Measurements from ENCODE around the gene TXNDC2. TPM values are rescaled to one million over a fixed set of nuclear protein-coding genes. Genes with fewer than 3 reads are reported as not detected.
A peak's percentile ranks its signal among the peaks of the same experiment; 100 is the strongest.

The TXNDC2 gene
- total and polyA plus RNA-seq, 2 experiments from 2014 or later, result not detected

DNA sequence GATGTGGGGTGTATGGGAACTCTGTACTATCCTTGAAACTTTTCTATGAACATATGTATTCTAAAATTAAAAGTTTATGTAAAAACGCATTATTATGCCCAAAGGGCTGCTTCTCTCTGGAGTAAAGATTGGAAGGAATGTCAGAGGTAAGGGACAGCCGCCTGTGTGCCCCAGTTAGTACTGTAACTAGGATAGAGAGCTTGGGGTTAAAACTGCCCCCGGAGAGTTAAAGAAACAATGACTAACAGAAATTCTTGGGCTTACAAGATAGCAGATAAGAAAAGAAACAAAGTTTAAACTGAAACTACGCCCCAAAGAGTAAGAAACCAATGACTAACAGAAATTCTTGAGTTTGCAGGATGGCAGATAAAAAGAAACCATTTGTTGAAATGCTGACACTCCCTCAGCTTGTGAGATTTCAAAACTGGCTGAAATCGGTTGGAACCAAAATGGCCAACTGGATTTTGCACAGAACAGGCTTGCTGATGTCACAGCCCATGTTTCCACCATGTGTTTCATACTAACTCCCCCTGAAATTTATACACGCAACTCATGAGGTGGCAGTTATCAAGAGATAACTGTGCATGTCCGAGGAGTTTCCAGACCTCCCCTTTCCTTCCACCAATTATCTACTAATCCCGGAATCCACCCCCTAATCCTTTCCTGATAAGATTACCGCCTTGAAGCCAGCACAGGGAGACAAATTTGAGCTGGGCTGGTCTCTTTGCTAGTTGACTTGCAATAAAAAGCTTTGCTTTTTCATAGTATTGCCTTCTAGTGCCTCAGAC, 8.7 kb upstream of the TXNDC2 start:
- no peaks in the 10 kb centered on the region for H3K9me3 ChIP-seq (ENCODE audit: low read depth)
- in situ Hi-C loops (cut with MboI), result no loop called here
- H3K9ac ChIP-seq, result peak overlapping the region; percentile 79
- TF ChIP-seq EZH2 (IDR thresholded peaks at IDR 0.05; ENCODE audit: insufficient read depth, poor library complexity, severe bottlenecking) (no peak), EZH2phosphoT487 (IDR thresholded peaks at IDR 0.05; ENCODE audit: insufficient read depth, low read depth) (no peak)
- no peaks in the 10 kb centered on the region for H3K79me2 ChIP-seq (ENCODE audit: insufficient read depth)
- no peaks in the 10 kb centered on the region for H3K9me2 ChIP-seq (ENCODE audit: insufficient read depth)
- DNase-seq, result peak; percentile 89
- H3K27ac ChIP-seq, result peak overlapping the region; percentile 90
- H3K36me3 ChIP-seq (ENCODE audit: low read depth), result no peaks in the 10 kb centered on the region
- no peaks in the 10 kb centered on the region for H4K20me1 ChIP-seq (ENCODE audit: insufficient read depth)
- H3F3A ChIP-seq (ENCODE audit: insufficient read depth), result peaks cover 12% of the 10 kb centered on the region
- H3K4me3 ChIP-seq, result peak overlapping the region; percentile 59
- H2AFZ ChIP-seq, result peak overlapping the region; percentile 84
- 20 to 21% methylated on average over 9 of the region's 9 CpGs for WGBS, 2 experiments (ENCODE audit: low coverage in 1 of 2, low lambda C conversion rate in 2 of 2, missing lambda C conversion rate in 2 of 2)
- peak overlapping the region; percentile 81 for H3K4me2 ChIP-seq (ENCODE audit: unreplicated experiment)
- no peaks in the 10 kb centered on the region for H3K27me3 ChIP-seq (replicated peaks; ENCODE audit: insufficient read depth)
- peaks cover 7% of the 10 kb centered on the region for H3K4me1 ChIP-seq (ENCODE audit: insufficient read depth)

GRCh38 chr18:9877655-9878014, 8.1 kb upstream of the TXNDC2 start:
- Histone ChIP-seq H4K20me1 (ENCODE audit: insufficient read depth) (no peaks in the 10 kb centered on the region), H3K4me1 (ENCODE audit: insufficient read depth) (peaks cover 7% of the 10 kb centered on the region), H3K36me3 (ENCODE audit: low read depth) (no peaks in the 10 kb centered on the region), H3F3A (ENCODE audit: insufficient read depth) (peaks cover 12% of the 10 kb centered on the region), H3K27me3 (replicated peaks; ENCODE audit: insufficient read depth) (no peaks in the 10 kb centered on the region), H3K4me2 (ENCODE audit: unreplicated experiment) (peak overlapping the region; percentile 81), H3K4me3 (peak overlapping the region; percentile 59), H3K9me3 (ENCODE audit: low read depth) (no peaks in the 10 kb centered on the region), H3K9me2 (ENCODE audit: insufficient read depth) (no peaks in the 10 kb centered on the region), H3K79me2 (ENCODE audit: insufficient read depth) (no peaks in the 10 kb centered on the region), H3K27ac (peak overlapping the region; percentile 90), H2AFZ (peak overlapping the region; percentile 84), H3K9ac (peak overlapping the region; percentile 79)
- no peak for TF ChIP-seq EZH2phosphoT487 (IDR thresholded peaks at IDR 0.05; ENCODE audit: insufficient read depth, low read depth)
- TF ChIP-seq EZH2 (IDR thresholded peaks at IDR 0.05; ENCODE audit: insufficient read depth, poor library complexity, severe bottlenecking), result no peak
- DNase-seq, result no peak
- in situ Hi-C loops (cut with MboI), result no loop called here

DNA sequence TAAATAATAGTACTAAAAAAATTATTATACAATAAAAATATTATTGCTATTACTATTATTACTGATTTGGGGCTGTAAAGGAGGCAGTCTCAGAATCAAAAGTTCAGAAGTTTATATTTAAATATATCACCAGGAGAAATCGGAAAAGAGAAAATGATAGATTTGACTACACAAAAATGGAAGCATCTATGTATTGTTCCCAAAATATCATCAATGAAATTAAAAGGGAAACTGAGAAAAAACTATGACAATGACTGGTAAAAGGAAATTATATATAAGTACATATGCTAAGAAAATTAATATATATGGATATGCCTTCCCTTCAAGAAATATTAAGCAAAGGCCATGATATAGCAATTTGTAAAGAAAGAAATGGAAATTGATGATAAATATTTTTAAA, 7.7 kb upstream of the TXNDC2 start:
- no peak overlapping the region for H3K4me2 ChIP-seq (ENCODE audit: unreplicated experiment)
- peaks cover 12% of the 10 kb centered on the region for H3F3A ChIP-seq (ENCODE audit: insufficient read depth)
- in situ Hi-C loops (cut with MboI), result no loop called here
- no peaks in the 10 kb centered on the region for H3K36me3 ChIP-seq (ENCODE audit: low read depth)
- H3K79me2 ChIP-seq (ENCODE audit: insufficient read depth), result no peaks in the 10 kb centered on the region
- DNase-seq, result no peak
- no peak for TF ChIP-seq EZH2 (IDR thresholded peaks at IDR 0.05; ENCODE audit: insufficient read depth, poor library complexity, severe bottlenecking)
- TF ChIP-seq EZH2phosphoT487 (IDR thresholded peaks at IDR 0.05; ENCODE audit: insufficient read depth, low read depth), result no peak
- no peak overlapping the region for H2AFZ ChIP-seq
- H3K9me3 ChIP-seq (ENCODE audit: low read depth), result no peaks in the 10 kb centered on the region
- 98 to 100% methylated on average over 1 of the region's 1 CpG for WGBS, 2 experiments (ENCODE audit: low coverage in 1 of 2, low lambda C conversion rate in 2 of 2, missing lambda C conversion rate in 2 of 2)
- no peaks in the 10 kb centered on the region for H4K20me1 ChIP-seq (ENCODE audit: insufficient read depth)
- no peaks in the 10 kb centered on the region for H3K9me2 ChIP-seq (ENCODE audit: insufficient read depth)
- no peak overlapping the region; the same call in 1 of the 2 replicates for H3K27ac ChIP-seq
- no peaks in the 10 kb centered on the region for H3K27me3 ChIP-seq (replicated peaks; ENCODE audit: insufficient read depth)
- no peak overlapping the region for H3K4me3 ChIP-seq
- no peak overlapping the region for H3K9ac ChIP-seq
- peaks cover 7% of the 10 kb centered on the region for H3K4me1 ChIP-seq (ENCODE audit: insufficient read depth)

- H3K9me3 ChIP-seq (ENCODE audit: low read depth), result no peaks in the 10 kb centered on the region
- H2AFZ ChIP-seq, result no peak overlapping the region
- H3K36me3 ChIP-seq (ENCODE audit: low read depth), result no peaks in the 10 kb centered on the region
- H3K4me2 ChIP-seq (ENCODE audit: unreplicated experiment), result no peak overlapping the region
- no peak overlapping the region for H3K4me3 ChIP-seq
- TF ChIP-seq EZH2phosphoT487 (IDR thresholded peaks at IDR 0.05; ENCODE audit: insufficient read depth, low read depth), result no peak
- no peak for TF ChIP-seq EZH2 (IDR thresholded peaks at IDR 0.05; ENCODE audit: insufficient read depth, poor library complexity, severe bottlenecking)
- no peak overlapping the region for H3K9ac ChIP-seq
- 90 to 91% methylated on average over 6 of the region's 6 CpGs for WGBS, 2 experiments (ENCODE audit: low coverage in 1 of 2, low lambda C conversion rate in 2 of 2, missing lambda C conversion rate in 2 of 2)
- H3F3A ChIP-seq (ENCODE audit: insufficient read depth), result peaks cover 12% of the 10 kb centered on the region
- in situ Hi-C loops (cut with MboI), result no loop called here
- no peaks in the 10 kb centered on the region for H3K79me2 ChIP-seq (ENCODE audit: insufficient read depth)
- H3K27me3 ChIP-seq (replicated peaks; ENCODE audit: insufficient read depth), result no peaks in the 10 kb centered on the region
- H3K27ac ChIP-seq, result no peak overlapping the region
- no peak for DNase-seq
- no peaks in the 10 kb centered on the region for H3K9me2 ChIP-seq (ENCODE audit: insufficient read depth)
- H3K4me1 ChIP-seq (ENCODE audit: insufficient read depth), result peaks cover 7% of the 10 kb centered on the region
- no peaks in the 10 kb centered on the region for H4K20me1 ChIP-seq (ENCODE audit: insufficient read depth)
Observed at GRCh38 chr18:9878783-9879242, 7.0 kb upstream of the TXNDC2 start.
